Neural progenitor cell (in vitro differentiated cells): Measurements from ENCODE around the gene CEBPE.

ENCODE experiments used
- CTCF ChIP-seq: fragments of 200-600 bp; sonication (generic); IDR thresholded peaks from 2 replicates; pipeline ENCODE4 v1.5.1; 2017; ENCODE audit warnings: antibody characterized with exemption, mild to moderate bottlenecking
- EZH2phosphoT487 ChIP-seq: fragments of 200-600 bp; sonication (generic); IDR thresholded peaks from 2 replicates; pipeline ENCODE4 v1.6.1; 2017; ENCODE audit warnings: antibody characterized with exemption

GRCh38 chr14:23142826-23143225 lies 23.8 kb upstream of the CEBPE start:
- no peak for TF ChIP-seq CTCF
- no peak for TF ChIP-seq EZH2phosphoT487
